HUES64 (cell line): ENCODE data around the gene SLC43A2.
A peak's percentile ranks its signal among the peaks of the same experiment; 100 is the strongest.

ENCODE experiments used
- H3K27ac ChIP-seq: 2 replicates; pipeline ENCODE4 v1.7.0; 2013; ENCODE audit warnings: low read depth, low read length, inconsistent platforms
- H3K27me3 ChIP-seq: 2 replicates; pipeline ENCODE4 v1.6.1; 2013; ENCODE audit warnings: mild to moderate bottlenecking, low read length; ENCODE audit not compliant: insufficient read depth
- H3K36me3 ChIP-seq: 2 replicates; pipeline ENCODE4 v1.6.1; 2013; ENCODE audit warnings: mild to moderate bottlenecking, low read length; ENCODE audit not compliant: insufficient read depth
- H3K4me1 ChIP-seq: 2 replicates; pipeline ENCODE4 v1.6.1; 2013; ENCODE audit warnings: mild to moderate bottlenecking, low read length, moderate library complexity; ENCODE audit not compliant: insufficient read depth
- H3K4me3 ChIP-seq: 2 replicates; pipeline ENCODE4 v1.5.1; 2013; ENCODE audit warnings: mild to moderate bottlenecking, low read length, moderate library complexity
- H3K9ac ChIP-seq: 2 replicates; pipeline ENCODE4 v1.6.1; 2013; ENCODE audit warnings: mild to moderate bottlenecking, low read depth, low read length
- H3K9me3 ChIP-seq: 2 replicates; pipeline ENCODE4 v1.6.1; 2013; ENCODE audit warnings: low read depth, low read length; ENCODE audit not compliant: insufficient read depth
- WGBS: fragments of 150-250, 120-280 bp; methylation state at CpG from one replicate; pipeline ENCODE4 v1.1.7; 2013; ENCODE audit warnings: missing lambda C conversion rate; 5-methylcytosine and 5-hydroxymethylcytosine counted together

Gene SLC43A2

GRCh38 chr17:1598399-1599095 is 30.1 kb downstream of the SLC43A2 start:
- Histone ChIP-seq H3K9me3 (0 out of 2 replicates have a peak, but pooled peaks cover 2% of the 10 kb centered on the region), H3K4me1 (no peaks in the 10 kb centered on the region), H3K27me3 (no peaks in the 10 kb centered on the region), H3K9ac (no peak overlapping the region), H3K36me3 (no peaks in the 10 kb centered on the region), H3K4me3 (no peak overlapping the region), H3K27ac (no peak overlapping the region)
- WGBS: 93% methylated on average over 8 of the region's 8 CpGs

- Histone ChIP-seq H3K27ac (no peak overlapping the region), H3K9me3 (0 out of 2 replicates have a peak, but pooled peaks cover 2% of the 10 kb centered on the region), H3K4me3 (no peak overlapping the region), H3K4me1 (0 out of 2 replicates have a peak, but pooled peaks cover 3% of the 10 kb centered on the region), H3K9ac (no peak overlapping the region), H3K36me3 (no peaks in the 10 kb centered on the region), H3K27me3 (no peaks in the 10 kb centered on the region)
- 91% methylated on average over 14 of the region's 14 CpGs for WGBS
These were observed 30.7 kb downstream of the SLC43A2 start for GRCh38 chr17:1597861-1598342.

- Histone ChIP-seq H3K27ac (no peak overlapping the region), H3K27me3 (no peaks in the 10 kb centered on the region), H3K36me3 (no peaks in the 10 kb centered on the region), H3K9me3 (no peaks in the 10 kb centered on the region), H3K9ac (no peak overlapping the region), H3K4me1 (peaks cover 9% of the 10 kb centered on the region; the same call in 1 of the 2 replicates), H3K4me3 (no peak overlapping the region)
- WGBS: 97% methylated on average over 5 of the region's 5 CpGs
These were observed 35.1 kb downstream of the SLC43A2 start for GRCh38 chr17:1593630-1593931.

GRCh38 chr17:1592751-1593629 is 35.6 kb downstream of the SLC43A2 start:
- H3K9me3 ChIP-seq: no peaks in the 10 kb centered on the region
- H3K27ac ChIP-seq: no peak overlapping the region
- no peaks in the 10 kb centered on the region for H3K27me3 ChIP-seq
- H3K4me3 ChIP-seq: no peak overlapping the region
- H3K4me1 ChIP-seq: peaks cover 9% of the 10 kb centered on the region; the same call in 1 of the 2 replicates
- no peak overlapping the region for H3K9ac ChIP-seq
- no peaks in the 10 kb centered on the region for H3K36me3 ChIP-seq
- 91% methylated on average over 25 of the region's 25 CpGs for WGBS

- Histone ChIP-seq H3K36me3 (no peaks in the 10 kb centered on the region), H3K27me3 (no peaks in the 10 kb centered on the region), H3K4me3 (no peak overlapping the region), H3K4me1 (peaks cover 9% of the 10 kb centered on the region; the same call in 1 of the 2 replicates), H3K9ac (no peak overlapping the region), H3K9me3 (no peaks in the 10 kb centered on the region), H3K27ac (no peak overlapping the region)
- 95% methylated on average over 40 of the region's 40 CpGs for WGBS
These were observed 37.1 kb downstream of the SLC43A2 start for GRCh38 chr17:1591474-1592090.

GRCh38 chr17:1590747-1591473 is 37.7 kb downstream of the SLC43A2 start:
- Histone ChIP-seq H3K4me3 (no peak overlapping the region), H3K27me3 (no peaks in the 10 kb centered on the region), H3K36me3 (no peaks in the 10 kb centered on the region), H3K27ac (0 out of 2 replicates have a peak overlapping the region, but pooled peaks have one; percentile 28), H3K4me1 (peaks cover 12% of the 10 kb centered on the region; the same call in 1 of the 2 replicates), H3K9me3 (no peaks in the 10 kb centered on the region), H3K9ac (peak overlapping the region; percentile 3; the same call in 1 of the 2 replicates)
- 91% methylated on average over 38 of the region's 38 CpGs for WGBS

GRCh38 chr17:1590029-1590746 is 38.4 kb downstream of the SLC43A2 start:
- Histone ChIP-seq H3K36me3 (no peaks in the 10 kb centered on the region), H3K9ac (peak overlapping the region; percentile 3; the same call in 1 of the 2 replicates), H3K4me1 (peaks cover 17% of the 10 kb centered on the region), H3K27me3 (no peaks in the 10 kb centered on the region), H3K27ac (peak overlapping the region; percentile 28; the same call in 1 of the 2 replicates), H3K9me3 (no peaks in the 10 kb centered on the region), H3K4me3 (no peak overlapping the region)
- 76% methylated on average over 19 of the region's 19 CpGs for WGBS

- Histone ChIP-seq H3K9ac (no peak overlapping the region), H3K36me3 (no peaks in the 10 kb centered on the region), H3K27me3 (no peaks in the 10 kb centered on the region), H3K27ac (no peak overlapping the region), H3K9me3 (no peaks in the 10 kb centered on the region), H3K4me3 (no peak overlapping the region), H3K4me1 (peaks cover 22% of the 10 kb centered on the region)
- 93% methylated on average over 33 of the region's 33 CpGs for whole genome bisulfite sequencing
These were observed 39.6 kb downstream of the SLC43A2 start for GRCh38 chr17:1588821-1589585.

- H3K4me3 ChIP-seq: no peak overlapping the region
- peaks cover 13% of the 10 kb centered on the region for H3K4me1 ChIP-seq
- no peak overlapping the region for H3K27ac ChIP-seq
- no peaks in the 10 kb centered on the region for H3K27me3 ChIP-seq
- H3K36me3 ChIP-seq: no peaks in the 10 kb centered on the region
- 95% methylated on average over 14 of the region's 14 CpGs for WGBS
- H3K9me3 ChIP-seq: no peaks in the 10 kb centered on the region
- no peak overlapping the region for H3K9ac ChIP-seq
These were observed 44.5 kb downstream of the SLC43A2 start for GRCh38 chr17:1584167-1584566.
